HG02973 (cell line): Measurements from ENCODE around the gene NXPH4.

ENCODE experiments used
- ATAC-seq: cut with Tn5 transposase; IDR thresholded peaks from one replicate; pipeline ENCODE4 v1.9.1; 2021; ENCODE audit warnings: moderate library complexity; ENCODE audit not compliant: unreplicated experiment

The NXPH4 gene

DNA sequence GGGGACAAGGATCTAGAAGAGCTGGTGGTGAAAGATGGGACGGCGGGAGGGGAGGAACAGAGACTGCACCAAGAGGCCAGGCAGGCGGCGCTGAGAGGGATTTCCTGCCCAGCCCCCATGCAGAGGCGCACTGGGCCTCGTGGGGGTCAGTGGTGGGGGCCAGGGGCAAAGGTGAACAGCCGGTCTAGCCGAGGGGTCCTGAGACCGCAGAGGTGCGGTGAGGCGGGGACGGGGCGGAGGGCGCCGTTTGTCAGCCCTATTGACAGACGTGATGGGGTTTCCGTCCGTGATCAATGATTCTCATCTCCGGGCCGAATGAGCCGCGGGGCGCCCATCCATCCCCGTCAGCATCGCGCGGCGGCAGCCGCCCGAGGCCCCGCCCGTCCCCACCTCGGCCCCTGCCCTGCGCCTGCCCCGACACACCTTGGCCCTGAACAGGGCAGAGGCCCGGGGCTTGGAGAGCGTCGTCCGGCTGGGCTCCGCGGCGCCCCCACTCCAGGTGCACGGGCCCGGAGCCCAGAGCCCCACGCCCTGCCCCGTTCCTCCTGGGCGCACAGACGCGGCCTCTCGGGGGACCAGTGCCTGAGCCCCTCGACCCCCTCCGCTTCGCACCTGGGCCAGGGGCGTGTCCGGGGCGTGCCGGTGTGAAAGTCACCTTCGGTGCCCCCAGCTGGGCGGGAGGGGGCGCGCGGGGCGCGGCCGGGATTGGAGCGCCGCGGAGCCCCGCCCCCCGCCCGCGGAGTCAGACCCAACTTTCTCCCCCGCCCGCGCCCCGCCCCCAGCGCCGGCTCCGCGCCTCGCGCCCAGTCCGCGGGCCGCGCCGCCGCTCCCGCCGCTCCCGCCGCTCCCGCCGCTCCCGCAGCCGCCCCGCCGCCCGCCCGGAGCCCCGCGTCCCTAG lies at the start of gene NXPH4:
NXPH4 (plus strand) TSS at position 781 of the 898 bp plus-strand sequence. CDS start 176 bp downstream, outside the sequence.
- no peak for ATAC-seq

DNA sequence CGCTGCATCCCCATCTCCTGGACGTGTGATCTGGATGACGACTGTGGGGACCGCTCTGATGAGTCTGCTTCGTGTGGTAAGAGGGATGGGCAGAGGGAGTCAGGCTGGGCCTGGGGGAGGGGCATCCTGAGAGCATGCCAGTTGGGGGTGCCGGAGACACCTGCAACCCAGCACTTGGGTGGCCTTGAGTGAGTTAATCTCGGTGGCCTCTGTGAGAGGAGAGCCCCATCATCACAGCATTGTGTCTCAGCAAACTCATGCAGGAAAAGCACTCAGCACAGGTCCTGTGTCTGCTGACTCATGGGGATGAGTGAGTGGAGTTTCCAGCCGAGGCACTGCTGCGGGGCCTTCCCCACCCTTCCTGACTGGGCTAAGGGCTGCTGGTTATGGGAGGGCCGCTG lies 49.6 kb upstream of the NXPH4 start:
- no peak for ATAC-seq

- no peak for ATAC-seq
Measured at GRCh38 chr12:57168058-57168457, 48.5 kb upstream of the NXPH4 start.

DNA sequence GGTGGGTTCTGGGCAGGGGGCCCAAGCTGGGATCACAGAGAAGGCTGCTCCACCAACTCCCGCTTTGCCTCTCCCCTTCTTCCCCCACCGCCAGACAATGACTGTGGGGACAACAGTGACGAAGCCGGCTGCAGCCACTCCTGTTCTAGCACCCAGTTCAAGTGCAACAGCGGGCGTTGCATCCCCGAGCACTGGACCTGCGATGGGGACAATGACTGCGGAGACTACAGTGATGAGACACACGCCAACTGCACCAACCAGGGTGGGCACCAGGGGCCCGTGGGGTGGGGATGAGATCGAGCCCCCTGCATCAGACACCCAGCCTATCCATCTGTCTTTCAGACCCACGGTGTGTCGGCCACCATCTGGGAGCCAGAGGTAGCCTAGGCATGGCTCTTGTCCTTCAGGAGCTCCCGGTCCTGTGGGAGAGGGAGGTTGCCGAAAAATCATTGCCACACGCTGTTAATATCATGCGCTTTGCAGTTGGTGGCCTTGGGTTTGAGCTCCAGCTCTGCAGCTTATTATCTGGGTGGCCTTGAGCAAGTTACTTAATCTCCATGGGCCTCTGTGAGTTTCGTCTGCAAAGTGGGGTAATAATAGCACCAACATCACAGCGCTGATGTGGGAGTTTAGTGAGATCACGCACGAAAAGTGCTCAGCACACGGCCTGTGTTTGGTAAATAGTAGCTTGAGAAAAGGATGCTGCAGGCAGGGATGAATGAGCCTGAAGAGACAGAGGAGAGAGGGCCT lies 47.4 kb upstream of the NXPH4 start:
- ATAC-seq = no peak

- no peak for ATAC-seq
Measured at GRCh38 chr12:57169969-57170368, 46.6 kb upstream of the NXPH4 start.

DNA sequence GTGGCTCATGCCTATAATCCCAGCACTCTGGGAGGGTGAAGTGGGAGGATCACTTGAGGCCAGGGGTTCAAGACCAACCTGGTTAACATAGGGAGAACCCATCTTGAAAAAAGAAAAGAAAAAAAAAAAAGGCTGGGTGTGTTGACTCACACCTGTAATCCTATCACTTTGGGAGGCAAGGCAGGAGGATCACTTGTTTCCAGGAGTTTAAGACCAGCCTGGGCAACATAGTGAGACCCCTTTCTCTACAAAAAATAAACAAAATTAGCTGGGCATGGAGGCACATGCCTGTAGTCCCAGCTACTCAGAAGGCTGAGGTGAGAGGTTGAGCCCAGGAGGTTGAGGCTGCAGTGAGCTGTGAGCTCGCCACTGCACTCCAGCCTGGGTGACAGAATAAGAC lies 46.2 kb upstream of the NXPH4 start:
- ATAC-seq = no peak

DNA sequence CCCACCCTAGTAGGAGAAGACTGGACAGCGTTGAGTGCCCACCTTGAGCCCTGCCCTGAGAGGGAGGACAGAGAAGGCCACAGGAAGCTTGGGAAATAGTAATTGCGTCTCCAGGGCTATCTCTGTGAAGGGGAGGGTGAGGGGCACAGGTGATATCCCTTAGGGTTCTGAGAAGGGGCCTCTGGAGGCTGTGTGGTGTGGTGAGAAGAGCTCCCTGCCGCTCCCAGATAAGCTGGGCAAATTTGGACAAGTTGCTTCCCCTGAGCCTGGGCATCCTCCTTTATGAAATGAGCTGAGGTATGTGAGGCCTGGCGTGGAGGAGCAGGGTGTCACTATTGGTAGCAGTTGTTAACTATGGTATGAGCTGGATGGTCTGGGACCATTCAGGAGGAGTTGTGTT lies 45.7 kb upstream of the NXPH4 start:
- no peak for ATAC-seq

GRCh38 chr12:57171668-57172067 lies 44.9 kb upstream of the NXPH4 start:
- ATAC-seq = no peak

DNA sequence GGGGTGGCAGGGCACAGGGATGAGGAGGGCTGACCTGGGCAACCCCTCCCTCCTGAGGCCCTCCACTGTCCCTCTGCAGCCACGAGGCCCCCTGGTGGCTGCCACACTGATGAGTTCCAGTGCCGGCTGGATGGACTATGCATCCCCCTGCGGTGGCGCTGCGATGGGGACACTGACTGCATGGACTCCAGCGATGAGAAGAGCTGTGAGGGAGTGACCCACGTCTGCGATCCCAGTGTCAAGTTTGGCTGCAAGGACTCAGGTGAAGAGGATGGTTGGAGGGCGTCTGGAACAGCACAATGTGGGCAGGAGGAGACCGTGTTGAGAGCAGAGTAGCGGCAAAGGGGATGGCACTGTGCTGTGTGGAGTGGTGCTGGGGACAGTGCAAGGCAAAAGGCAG lies 43.5 kb upstream of the NXPH4 start:
- no peak for ATAC-seq

DNA sequence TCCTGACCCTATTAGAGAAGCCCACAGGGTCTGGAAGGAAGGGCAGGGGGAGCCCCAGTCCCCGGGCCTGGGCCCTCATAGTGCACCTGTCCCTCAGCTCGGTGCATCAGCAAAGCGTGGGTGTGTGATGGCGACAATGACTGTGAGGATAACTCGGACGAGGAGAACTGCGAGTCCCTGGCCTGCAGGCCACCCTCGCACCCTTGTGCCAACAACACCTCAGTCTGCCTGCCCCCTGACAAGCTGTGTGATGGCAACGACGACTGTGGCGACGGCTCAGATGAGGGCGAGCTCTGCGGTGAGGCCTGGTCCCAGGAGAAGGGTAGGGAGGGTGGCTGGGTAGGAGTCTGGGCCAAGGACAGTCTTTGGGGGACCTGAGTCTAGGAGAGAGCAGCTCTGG lies 42.9 kb upstream of the NXPH4 start:
- no peak for ATAC-seq

DNA sequence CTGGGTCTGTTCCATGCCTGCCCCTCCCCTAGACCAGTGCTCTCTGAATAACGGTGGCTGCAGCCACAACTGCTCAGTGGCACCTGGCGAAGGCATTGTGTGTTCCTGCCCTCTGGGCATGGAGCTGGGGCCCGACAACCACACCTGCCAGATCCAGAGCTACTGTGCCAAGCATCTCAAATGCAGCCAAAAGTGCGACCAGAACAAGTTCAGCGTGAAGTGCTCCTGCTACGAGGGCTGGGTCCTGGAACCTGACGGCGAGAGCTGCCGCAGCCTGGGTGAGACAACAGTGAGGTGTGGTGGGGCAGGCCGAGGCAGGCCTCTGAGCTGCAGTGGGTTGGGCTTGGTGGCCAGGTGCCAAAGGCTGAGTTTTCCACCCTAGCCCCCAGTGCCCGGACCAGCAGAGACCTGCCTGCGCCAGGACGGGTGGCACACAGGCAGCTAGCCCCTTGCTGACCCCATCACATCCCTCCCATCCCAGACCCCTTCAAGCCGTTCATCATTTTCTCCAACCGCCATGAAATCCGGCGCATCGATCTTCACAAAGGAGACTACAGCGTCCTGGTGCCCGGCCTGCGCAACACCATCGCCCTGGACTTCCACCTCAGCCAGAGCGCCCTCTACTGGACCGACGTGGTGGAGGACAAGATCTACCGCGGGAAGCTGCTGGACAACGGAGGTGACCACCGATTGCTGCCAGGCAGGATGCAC lies 41.0 kb upstream of the NXPH4 start:
- no peak for ATAC-seq

DNA sequence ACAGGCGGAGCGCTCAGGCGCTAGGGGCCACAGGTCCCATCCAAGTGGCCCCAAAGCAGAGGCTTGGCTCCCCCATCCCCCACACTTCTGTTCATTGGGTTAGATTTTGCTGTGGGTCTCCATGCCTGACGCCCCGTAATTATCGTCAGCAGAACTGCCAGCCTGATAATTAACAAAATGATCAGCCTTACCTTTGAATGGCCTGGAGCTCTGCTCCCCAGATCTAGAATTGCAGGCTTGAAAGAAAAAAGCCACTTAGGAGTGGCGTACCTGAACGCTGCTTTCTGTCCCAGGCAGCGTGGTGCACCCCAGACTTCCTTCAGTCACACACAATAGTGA lies 40.5 kb upstream of the NXPH4 start:
- ATAC-seq = no peak

DNA sequence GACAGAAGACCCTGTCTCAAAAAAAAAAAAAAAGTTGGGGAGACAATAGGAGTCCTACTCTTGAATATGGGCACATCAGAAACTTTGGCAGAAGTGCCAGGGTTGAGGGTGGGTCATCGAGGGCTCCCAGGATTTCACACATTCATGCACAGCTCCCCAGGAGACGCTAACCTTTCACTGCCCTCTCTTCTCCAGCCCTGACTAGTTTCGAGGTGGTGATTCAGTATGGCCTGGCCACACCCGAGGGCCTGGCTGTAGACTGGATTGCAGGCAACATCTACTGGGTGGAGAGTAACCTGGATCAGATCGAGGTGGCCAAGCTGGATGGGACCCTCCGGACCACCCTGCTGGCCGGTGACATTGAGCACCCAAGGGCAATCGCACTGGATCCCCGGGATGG lies 39.7 kb upstream of the NXPH4 start:
- no peak for ATAC-seq

GRCh38 chr12:57177354-57177753 lies 39.2 kb upstream of the NXPH4 start:
- ATAC-seq = no peak

DNA sequence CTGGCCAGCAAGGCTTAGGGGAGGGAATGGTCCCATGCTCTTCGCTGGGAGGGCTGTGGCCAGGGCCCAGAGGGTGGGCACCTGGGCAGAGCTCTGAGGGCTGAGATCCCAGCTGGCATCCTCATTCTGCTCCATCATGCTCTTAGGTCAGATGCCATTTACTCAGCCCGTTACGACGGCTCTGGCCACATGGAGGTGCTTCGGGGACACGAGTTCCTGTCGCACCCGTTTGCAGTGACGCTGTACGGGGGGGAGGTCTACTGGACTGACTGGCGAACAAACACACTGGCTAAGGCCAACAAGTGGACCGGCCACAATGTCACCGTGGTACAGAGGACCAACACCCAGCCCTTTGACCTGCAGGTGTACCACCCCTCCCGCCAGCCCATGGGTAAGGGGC lies 38.4 kb upstream of the NXPH4 start:
- no peak for ATAC-seq

DNA sequence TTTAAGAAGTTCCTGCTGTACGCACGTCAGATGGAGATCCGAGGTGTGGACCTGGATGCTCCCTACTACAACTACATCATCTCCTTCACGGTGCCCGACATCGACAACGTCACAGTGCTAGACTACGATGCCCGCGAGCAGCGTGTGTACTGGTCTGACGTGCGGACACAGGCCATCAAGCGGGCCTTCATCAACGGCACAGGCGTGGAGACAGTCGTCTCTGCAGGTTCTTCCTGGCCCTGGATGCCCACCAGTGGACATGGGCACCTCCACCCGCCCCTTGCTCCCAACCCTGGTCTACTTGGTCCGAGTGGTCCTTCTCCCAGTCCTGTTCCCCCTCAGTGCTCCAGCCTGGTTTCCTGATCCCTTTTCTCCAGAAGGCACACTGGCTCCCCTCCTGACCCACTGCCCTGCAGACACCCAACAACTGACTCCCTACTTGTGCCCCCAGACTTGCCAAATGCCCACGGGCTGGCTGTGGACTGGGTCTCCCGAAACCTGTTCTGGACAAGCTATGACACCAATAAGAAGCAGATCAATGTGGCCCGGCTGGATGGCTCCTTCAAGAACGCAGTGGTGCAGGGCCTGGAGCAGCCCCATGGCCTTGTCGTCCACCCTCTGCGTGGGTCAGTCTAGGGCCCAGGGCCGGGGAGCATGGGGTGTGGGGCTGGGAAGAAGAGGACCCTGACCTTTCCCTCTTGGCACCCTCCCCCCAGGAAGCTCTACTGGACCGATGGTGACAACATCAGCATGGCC lies 37.1 kb upstream of the NXPH4 start:
- no peak for ATAC-seq

DNA sequence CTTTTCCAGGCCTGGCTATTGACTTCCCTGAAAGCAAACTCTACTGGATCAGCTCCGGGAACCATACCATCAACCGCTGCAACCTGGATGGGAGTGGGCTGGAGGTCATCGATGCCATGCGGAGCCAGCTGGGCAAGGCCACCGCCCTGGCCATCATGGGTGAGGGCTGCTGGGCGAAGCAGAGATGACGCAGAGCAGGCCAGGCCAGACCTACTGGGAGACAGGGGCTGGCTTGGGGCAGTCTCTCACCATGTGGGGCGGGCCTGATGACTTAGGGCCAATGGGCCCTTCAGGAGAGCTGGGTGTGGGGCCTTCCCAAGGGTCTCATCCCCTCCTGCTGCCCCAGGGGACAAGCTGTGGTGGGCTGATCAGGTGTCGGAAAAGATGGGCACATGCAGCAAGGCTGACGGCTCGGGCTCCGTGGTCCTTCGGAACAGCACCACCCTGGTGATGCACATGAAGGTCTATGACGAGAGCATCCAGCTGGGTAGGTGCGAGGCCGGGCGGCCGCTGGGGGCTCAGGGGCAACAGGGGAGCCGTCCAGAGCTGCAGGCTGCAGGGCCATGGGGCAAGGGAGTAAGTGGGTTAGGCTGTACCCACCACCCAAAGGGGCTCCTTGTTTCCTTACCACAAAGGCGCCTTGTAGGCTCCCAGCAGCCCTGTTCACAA lies 36.1 kb upstream of the NXPH4 start:
- no peak for ATAC-seq

DNA sequence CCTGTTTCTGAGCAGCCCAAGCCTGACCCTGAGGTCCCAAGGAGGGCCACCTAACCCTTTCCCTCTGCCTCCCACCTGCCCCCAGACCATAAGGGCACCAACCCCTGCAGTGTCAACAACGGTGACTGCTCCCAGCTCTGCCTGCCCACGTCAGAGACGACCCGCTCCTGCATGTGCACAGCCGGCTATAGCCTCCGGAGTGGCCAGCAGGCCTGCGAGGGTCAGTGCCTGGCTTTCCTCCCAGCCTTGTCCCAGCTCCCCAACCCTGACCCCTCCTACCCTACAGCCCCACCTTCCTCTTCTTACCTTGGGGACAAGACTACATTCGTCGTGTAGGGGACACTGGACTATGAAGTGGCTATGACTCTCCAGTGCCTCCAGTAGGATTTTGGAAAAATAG lies 35.5 kb upstream of the NXPH4 start:
- ATAC-seq = no peak

DNA sequence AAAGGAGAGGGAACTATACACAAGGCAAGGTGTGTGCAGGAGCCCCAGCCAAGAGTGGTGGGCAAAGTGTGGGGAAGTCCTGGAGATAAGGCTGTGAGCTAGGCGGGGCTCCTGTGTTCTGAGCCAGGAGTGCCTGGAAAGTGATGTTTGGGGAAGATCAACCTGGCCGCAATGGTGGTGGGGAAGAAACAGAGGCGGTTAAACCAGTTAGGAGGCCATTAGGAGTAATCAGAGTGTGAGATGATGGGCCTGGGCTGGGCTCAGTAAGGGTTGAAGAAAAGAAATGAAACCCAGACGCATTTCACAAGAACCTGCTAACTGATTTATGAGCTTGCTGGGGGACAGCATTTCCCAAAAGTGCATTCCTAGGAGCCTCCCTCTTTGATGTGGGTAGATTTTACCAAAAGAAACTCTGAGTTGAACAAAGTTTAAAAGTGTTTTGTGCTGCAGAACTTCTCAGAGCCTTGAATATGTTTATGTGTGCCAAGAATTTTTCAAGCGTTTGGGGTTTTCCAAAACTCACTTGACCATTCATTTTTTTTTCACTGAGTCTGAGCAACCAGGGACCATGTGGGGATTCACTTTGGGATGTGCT lies 34.9 kb upstream of the NXPH4 start:
- no peak for ATAC-seq

DNA sequence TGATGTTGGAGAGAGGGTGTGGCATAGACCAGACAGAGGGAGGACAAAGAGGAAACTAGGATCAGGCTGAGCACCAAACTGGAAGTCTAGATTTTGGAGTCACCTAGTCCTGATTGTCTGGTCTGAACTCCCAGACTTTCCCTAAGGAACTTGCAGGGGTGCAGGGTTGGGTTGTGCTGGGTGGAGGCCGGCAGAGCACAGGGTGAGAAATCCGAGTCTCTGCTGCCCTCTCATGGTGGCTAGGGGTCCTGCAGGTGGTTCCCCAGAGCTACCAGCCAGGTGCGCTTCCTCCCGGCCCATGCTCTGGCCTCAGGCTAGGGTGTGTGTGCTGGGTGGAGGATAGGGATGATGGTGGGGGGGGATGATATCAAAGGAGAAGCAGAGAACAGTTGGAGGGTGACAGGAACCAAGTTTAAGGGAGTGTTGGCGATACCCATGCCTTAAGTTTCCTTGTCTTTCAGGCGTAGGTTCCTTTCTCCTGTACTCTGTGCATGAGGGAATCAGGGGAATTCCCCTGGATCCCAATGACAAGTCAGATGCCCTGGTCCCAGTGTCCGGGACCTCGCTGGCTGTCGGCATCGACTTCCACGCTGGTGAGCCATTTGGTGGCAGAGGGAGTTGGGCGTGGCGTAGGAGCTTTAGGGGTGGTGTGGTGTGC lies 33.5 kb upstream of the NXPH4 start:
- peak; percentile 73 for ATAC-seq
